DOHH2 (cell line): Measurements from ENCODE around the gene SNAI1.

Experiments used
- H3F3A ChIP-seq: fragments of 200-600 bp; sonication (generic), shearing (Covaris generic); 2 replicates; pipeline ENCODE4 v1.6.0; 2016; ENCODE audit warnings: antibody characterized with exemption, mild to moderate bottlenecking; ENCODE audit not compliant: control insufficient read depth, insufficient read depth
- H3K27ac ChIP-seq: fragments of 200-600 bp; sonication (generic); 2 replicates; pipeline ENCODE4 v1.5.1; 2014; ENCODE audit warnings: low read depth, mild to moderate bottlenecking, low read length, moderate library complexity
- H3K27me3 ChIP-seq: fragments of 200-600 bp; sonication (generic); 2 replicates; pipeline ENCODE4 v1.6.1; 2014; ENCODE audit warnings: mild to moderate bottlenecking, low read length, mixed read lengths; ENCODE audit not compliant: control insufficient read depth
- H3K36me3 ChIP-seq: fragments of 200-600 bp; sonication (generic); 2 replicates; pipeline ENCODE4 v1.6.1; 2014; ENCODE audit warnings: mild to moderate bottlenecking, low read length, moderate library complexity, mixed read lengths; ENCODE audit not compliant: control insufficient read depth
- H3K4me1 ChIP-seq: fragments of 200-600 bp; sonication (generic); 2 replicates; pipeline ENCODE4 v1.6.1; 2014; ENCODE audit warnings: mild to moderate bottlenecking, low read length, mixed read lengths; ENCODE audit not compliant: control insufficient read depth
- H3K4me2 ChIP-seq: fragments of 200-600 bp; sonication (generic); 2 replicates; pipeline ENCODE4 v1.6.0; 2014; ENCODE audit warnings: mild to moderate bottlenecking, low read length, moderate library complexity
- H3K4me3 ChIP-seq: fragments of 200-600 bp; sonication (generic); 2 replicates; pipeline ENCODE4 v1.5.1; 2014; ENCODE audit warnings: mild to moderate bottlenecking, low read length, mixed read lengths
- H3K79me2 ChIP-seq: fragments of 200-600 bp; sonication (generic); 2 replicates; pipeline ENCODE4 v1.6.1; 2014; ENCODE audit warnings: mild to moderate bottlenecking, low read length, mixed read lengths; ENCODE audit not compliant: control insufficient read depth
- H3K9me2 ChIP-seq: fragments of 200-600 bp; sonication (generic); replicated peaks from 2 replicates; pipeline ENCODE4 v1.6.1; 2014; ENCODE audit warnings: mild to moderate bottlenecking, low read length, mixed read lengths; ENCODE audit not compliant: control insufficient read depth
- H3K9me3 ChIP-seq: fragments of 200-600 bp; sonication (generic); 2 replicates; pipeline ENCODE4 v1.6.1; 2014; ENCODE audit warnings: antibody characterized with exemption, low read length, mixed read lengths; ENCODE audit not compliant: control insufficient read depth, insufficient read depth
- H4K20me1 ChIP-seq: fragments of 200-600 bp; sonication (generic); 2 replicates; pipeline ENCODE4 v1.6.0; 2014; ENCODE audit warnings: low read depth, mild to moderate bottlenecking, antibody characterized with exemption, low read length, moderate library complexity; ENCODE audit not compliant: control insufficient read depth, insufficient read depth
- EZH2phosphoT487 ChIP-seq: fragments of 200-600 bp; sonication (generic); IDR thresholded peaks from 2 replicates; pipeline ENCODE4 v1.6.1; 2017; ENCODE audit warnings: borderline replicate concordance, mild to moderate bottlenecking, antibody characterized with exemption, low read length, moderate library complexity, mixed read lengths
- TF ChIP-seq, protein P1 (sequence below): fragments of 200-600 bp; sonication (generic); IDR thresholded peaks from one replicate; pipeline ENCODE4 v1.5.1; 2014; ENCODE audit warnings: antibody characterized with exemption, mild to moderate bottlenecking, low read depth, low read length; ENCODE audit not compliant: poor library complexity, severe bottlenecking

SNAI1 gene

DNA sequence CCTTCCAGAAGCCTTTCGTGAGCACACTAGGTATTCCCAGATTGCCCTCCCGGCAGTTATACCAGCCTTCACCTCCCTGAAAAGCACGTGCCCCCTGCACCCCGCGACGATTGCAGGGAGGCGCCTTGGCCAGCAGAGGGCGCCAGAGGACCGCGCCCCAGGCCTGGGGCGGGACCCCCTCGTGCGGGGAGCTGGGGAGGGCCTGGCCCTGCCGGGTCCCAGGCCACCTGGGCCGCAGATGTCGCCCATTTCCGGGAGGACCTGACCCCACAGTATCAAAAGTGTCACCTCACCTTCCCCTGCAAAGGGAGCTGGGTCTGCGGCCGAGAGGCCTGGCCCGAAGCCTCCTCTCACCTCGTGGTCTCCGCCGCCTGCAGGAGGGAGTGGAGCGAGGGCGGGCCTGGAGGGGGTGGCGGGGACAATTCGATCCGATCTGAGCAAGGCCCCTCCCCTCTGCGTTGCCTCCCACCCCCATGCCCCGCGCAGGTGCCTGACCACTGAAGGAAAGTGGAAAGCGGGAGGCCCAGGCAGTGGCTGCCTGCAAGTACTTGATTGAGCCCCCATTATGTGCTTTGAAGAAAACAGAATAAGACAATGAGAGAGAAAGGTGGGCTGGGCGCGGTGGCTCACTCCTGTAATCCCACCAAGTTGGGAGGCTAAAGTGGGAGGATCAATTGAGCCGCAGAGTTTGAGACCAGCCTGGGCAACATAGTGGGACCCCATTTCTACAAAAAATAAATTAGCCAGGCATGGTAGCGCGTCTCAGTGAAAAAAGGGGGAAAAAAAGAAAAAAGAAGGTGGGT, 3.5 kb upstream of the SNAI1 start:
- no peak overlapping the region for H3K27ac ChIP-seq
- H3K9me3 ChIP-seq = no peaks in the 10 kb centered on the region
- H3K4me3 ChIP-seq = peak overlapping the region; percentile 16; the same call in 1 of the 2 replicates
- peaks cover under 1% of the 10 kb centered on the region; the same call in 1 of the 2 replicates for H4K20me1 ChIP-seq
- peak overlapping the region; percentile 51 for H3K4me2 ChIP-seq
- H3K27me3 ChIP-seq = peaks cover 19% of the 10 kb centered on the region
- H3K79me2 ChIP-seq = no peaks in the 10 kb centered on the region
- H3K9me2 ChIP-seq = no peaks in the 10 kb centered on the region
- no peaks in the 10 kb centered on the region for H3K36me3 ChIP-seq
- H3F3A ChIP-seq = peaks cover 3% of the 10 kb centered on the region
- peaks cover 31% of the 10 kb centered on the region for H3K4me1 ChIP-seq
- TF ChIP-seq, protein P1, sequence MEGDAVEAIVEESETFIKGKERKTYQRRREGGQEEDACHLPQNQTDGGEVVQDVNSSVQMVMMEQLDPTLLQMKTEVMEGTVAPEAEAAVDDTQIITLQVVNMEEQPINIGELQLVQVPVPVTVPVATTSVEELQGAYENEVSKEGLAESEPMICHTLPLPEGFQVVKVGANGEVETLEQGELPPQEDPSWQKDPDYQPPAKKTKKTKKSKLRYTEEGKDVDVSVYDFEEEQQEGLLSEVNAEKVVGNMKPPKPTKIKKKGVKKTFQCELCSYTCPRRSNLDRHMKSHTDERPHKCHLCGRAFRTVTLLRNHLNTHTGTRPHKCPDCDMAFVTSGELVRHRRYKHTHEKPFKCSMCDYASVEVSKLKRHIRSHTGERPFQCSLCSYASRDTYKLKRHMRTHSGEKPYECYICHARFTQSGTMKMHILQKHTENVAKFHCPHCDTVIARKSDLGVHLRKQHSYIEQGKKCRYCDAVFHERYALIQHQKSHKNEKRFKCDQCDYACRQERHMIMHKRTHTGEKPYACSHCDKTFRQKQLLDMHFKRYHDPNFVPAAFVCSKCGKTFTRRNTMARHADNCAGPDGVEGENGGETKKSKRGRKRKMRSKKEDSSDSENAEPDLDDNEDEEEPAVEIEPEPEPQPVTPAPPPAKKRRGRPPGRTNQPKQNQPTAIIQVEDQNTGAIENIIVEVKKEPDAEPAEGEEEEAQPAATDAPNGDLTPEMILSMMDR = peak; percentile 98
- TF ChIP-seq EZH2phosphoT487 = no peak

DNA sequence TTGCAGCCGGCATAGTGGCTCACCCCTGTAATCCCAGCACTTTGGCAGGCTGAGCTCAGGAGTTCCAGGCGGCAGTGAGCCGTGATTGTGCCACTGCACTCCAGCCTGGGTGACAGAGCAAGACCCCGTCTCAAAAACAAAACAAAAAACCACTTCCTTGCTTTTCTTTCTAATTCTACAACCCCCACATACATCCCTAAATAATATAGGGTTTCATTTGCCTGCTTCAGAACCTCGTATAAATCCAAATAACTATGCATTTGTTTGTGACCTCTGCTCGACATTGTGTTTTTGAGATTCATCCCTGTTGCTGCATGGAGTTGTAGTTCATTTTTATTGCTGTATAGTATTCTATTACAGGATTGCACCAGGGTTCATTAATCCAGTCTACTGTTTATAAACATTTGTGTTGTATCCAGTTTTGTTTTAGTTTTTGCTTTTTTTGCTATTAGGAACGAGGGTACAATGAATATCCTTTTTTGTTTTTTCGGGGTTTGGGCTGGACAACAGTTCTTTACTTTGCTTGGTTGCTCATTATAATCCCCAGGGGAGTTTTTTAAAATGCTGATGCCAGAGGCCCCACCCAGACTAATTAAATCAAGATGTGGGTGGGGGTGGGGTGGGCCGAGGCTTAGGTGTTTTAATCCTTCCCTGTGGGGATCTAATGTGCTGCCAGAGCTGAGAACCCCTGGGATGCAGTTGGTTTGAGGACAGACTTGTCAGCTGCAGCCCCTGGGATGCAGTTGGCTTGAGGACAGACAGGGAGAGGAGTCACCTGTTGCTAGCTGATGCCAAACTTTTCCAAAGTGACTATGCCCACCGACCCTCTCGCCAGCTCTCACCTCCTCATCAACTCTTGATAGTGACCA, 2.4 kb upstream of the SNAI1 start:
- Histone ChIP-seq H3K4me2 (no peak overlapping the region), H3K4me3 (no peak overlapping the region)
- no peak for TF ChIP-seq EZH2phosphoT487
- TF ChIP-seq, protein P1 = no peak

DNA sequence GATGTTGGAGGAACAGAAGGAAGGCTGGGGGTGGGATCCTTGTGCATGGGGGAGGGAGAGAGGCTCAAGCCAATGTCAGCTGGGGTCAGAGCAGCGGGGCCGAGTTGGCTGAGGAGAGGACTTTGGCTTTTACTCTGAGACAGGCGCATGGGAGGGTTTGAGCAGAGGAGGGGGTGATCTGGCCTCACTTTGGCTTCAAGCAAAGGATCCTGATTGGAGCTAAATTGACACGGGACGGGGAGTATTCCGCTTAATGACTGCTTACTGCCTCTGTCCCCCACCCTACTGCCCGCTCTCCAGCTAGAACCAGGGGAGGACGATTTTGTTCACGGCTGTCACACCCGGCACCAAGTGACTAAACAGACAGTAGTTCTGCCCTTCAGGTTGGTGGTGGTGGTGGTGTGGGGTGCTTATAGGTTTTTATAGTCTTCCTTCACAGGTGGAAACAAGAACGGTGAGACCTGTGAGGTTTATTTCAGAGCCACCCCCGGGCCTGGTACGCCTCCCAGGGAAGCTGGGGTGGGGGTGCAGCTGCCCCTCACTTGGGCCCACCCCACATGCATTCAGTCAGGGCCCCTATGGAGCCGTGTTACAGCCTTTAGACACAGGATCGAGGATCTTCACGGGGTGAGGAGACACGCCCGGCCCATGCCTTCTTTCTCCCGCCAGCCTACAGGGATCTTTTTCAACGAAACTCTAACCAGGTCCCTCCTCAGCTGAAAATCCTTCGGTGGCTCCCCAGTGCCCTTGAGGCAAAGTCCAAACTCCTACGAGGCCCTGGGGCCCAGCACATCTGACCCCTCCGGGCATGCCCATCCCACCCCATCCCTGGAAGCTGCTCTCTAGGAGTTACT, 1.3 kb upstream of the SNAI1 start:
- Histone ChIP-seq H3K36me3 (no peaks in the 10 kb centered on the region), H3K4me3 (peak overlapping the region; percentile 55), H3K4me2 (peak overlapping the region; percentile 68), H3K79me2 (no peaks in the 10 kb centered on the region), H3K9me3 (no peaks in the 10 kb centered on the region), H3K4me1 (peaks cover 31% of the 10 kb centered on the region), H3K9me2 (no peaks in the 10 kb centered on the region), H4K20me1 (peaks cover 6% of the 10 kb centered on the region; the same call in 1 of the 2 replicates), H3F3A (peaks cover 3% of the 10 kb centered on the region), H3K27ac (no peak overlapping the region), H3K27me3 (peaks cover 19% of the 10 kb centered on the region)
- TF ChIP-seq EZH2phosphoT487 = no peak
- TF ChIP-seq, protein P1 = no peak

More for the DNA sequence above, 2.4 kb upstream of the SNAI1 start:
- Histone ChIP-seq H3K9me2 (no peaks in the 10 kb centered on the region), H4K20me1 (peaks cover 6% of the 10 kb centered on the region; the same call in 1 of the 2 replicates), H3K27ac (no peak overlapping the region), H3K4me1 (peaks cover 31% of the 10 kb centered on the region), H3K36me3 (no peaks in the 10 kb centered on the region), H3K79me2 (no peaks in the 10 kb centered on the region), H3K27me3 (peaks cover 19% of the 10 kb centered on the region), H3K9me3 (no peaks in the 10 kb centered on the region), H3F3A (peaks cover 3% of the 10 kb centered on the region)
